Tibial nerve (tissue), 4 donors: Measurements from ENCODE around the gene ZNF609. TPM values are rescaled to one million over a fixed set of nuclear protein-coding genes. Genes with fewer than 3 reads are reported as not detected.

Experiments
- DNase-seq, 2 donors: peaks; one replicate each; pipeline ENCODE4 v3.0.0-alpha.2; 2019; ENCODE audit warnings: low spot score in 2 of 2
- H3K27ac ChIP-seq, 4 donors: fragments of 200-600 bp; sonication (generic) in 3 of 4; one replicate each; pipeline ENCODE4 v1.5.1; 2017 to 2019; ENCODE audit warnings: mild to moderate bottlenecking in 1 of 4
- H3K27me3 ChIP-seq, 2 donors: fragments of 200-600 bp; sonication (generic) in 1 of 2; one replicate each; pipeline versions ENCODE4 v1.5.1 to v1.6.0; 2017 to 2019
- H3K36me3 ChIP-seq, 3 donors: fragments of 200-600 bp; sonication (generic); one replicate each; pipeline ENCODE4 v1.5.1; 2018 to 2019
- H3K4me1 ChIP-seq, 4 donors: fragments of 200-600 bp; sonication (generic) in 3 of 4; one replicate each; pipeline ENCODE4 v1.5.1; 2017 to 2019
- H3K4me3 ChIP-seq, 4 donors: fragments of 200-600 bp; sonication (generic) in 3 of 4; one replicate each; pipeline ENCODE4 v1.5.1; 2017 to 2019; ENCODE audit warnings: mild to moderate bottlenecking in 1 of 4, moderate library complexity in 1 of 4
- H3K9me3 ChIP-seq, 4 donors: fragments of 200-600 bp; sonication (generic) in 3 of 4; one replicate each; pipeline ENCODE4 v1.5.1; 2017 to 2019
- EP300 ChIP-seq, 2 donors: sonication (generic); formaldehyde crosslinking; IDR thresholded peaks; one replicate each; pipeline ENCODE4 v1.6.1; 2017; ENCODE audit warnings: antibody characterized with exemption in 2 of 2, mild to moderate bottlenecking in 1 of 2
- POLR2A ChIP-seq, 2 donors: fragments of 450-650 bp; IDR thresholded peaks; one replicate each; pipeline ENCODE4 v1.6.1; 2017; ENCODE audit warnings: antibody characterized with exemption in 2 of 2, mild to moderate bottlenecking in 2 of 2, moderate library complexity in 2 of 2
- WGBS, 2 donors: methylation state at CpG; one replicate each; pipeline ENCODE4 v1.1.5; 2018; 5-methylcytosine and 5-hydroxymethylcytosine counted together
- total RNA-seq, 4 donors: library from RNA; depleted of rRNA; stranded (reverse); fragments of >200 nt; gene quantifications; one replicate each; pipeline ENCODE4 v1.1.0, GENCODE V29; 2016
- TF ChIP-seq, protein P1 (sequence below), 5 experiments: fragments of 200-600 bp in 3 of 5; fragments of 450-650 bp in 2 of 5; sonication (generic) in 3 of 5; IDR thresholded peaks; one replicate each; pipeline ENCODE4 v1.5.1; 2016 to 2019; ENCODE audit warnings: antibody characterized with exemption in 5 of 5, mild to moderate bottlenecking in 3 of 5, moderate library complexity in 2 of 5

Gene ZNF609
- total RNA-seq, 4 donors from 2014 or later, result 22.9 to 38.7 (median 27.1) TPM

DNA sequence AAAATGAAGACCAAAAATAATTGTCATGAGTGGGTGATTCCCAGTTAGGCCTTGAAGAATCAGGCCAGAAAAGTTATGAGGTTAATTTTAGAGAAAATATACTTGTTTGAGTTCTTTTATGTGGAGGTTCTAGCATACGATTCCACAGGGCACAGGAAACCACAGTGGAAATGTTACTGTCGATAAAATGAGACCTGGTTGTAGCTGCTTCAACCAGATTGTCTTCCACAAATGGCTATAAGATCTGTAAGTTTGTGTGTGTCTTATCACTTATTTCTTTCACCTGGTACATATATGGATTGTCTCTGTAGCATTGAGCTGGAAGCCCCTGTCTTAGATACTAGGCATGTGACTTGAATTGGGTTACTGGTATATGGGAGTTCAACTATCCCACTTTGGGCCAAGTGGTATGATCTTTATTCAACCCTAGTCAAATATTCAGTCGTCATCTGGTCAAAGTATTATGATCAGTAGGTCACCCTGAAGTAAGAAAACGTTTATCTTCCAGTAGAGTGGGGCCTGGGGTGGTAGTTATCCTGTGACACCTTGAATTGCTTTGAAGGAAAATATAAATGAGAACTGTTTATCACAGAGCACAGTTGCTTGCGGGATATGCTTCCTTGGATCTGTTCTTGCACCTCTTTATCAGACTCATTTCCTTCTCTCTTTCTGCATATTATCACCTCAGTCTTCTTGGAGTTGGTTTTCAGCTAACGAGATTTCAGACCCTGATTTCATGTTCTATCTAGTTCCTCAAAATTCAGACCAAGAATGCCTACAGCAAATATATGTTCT is 21.5 kb upstream of the ZNF609 start:
- peaks cover 0 to 10% (median 0%) of the 10 kb centered on the region in 4 donors for H3K4me1 ChIP-seq
- 77 to 81% methylated on average over 6 of the region's 6 CpGs for WGBS, 2 donors
- H3K4me3 ChIP-seq, result no peak overlapping the region
- DNase-seq, result no peak
- H3K27ac ChIP-seq, result no peak overlapping the region
- H3K27me3 ChIP-seq, result no peaks in the 10 kb centered on the region
- H3K9me3 ChIP-seq, result no peaks in the 10 kb centered on the region
- peaks cover 0 to 17% (median 0%) of the 10 kb centered on the region in 3 donors for H3K36me3 ChIP-seq
- TF ChIP-seq, protein P1, sequence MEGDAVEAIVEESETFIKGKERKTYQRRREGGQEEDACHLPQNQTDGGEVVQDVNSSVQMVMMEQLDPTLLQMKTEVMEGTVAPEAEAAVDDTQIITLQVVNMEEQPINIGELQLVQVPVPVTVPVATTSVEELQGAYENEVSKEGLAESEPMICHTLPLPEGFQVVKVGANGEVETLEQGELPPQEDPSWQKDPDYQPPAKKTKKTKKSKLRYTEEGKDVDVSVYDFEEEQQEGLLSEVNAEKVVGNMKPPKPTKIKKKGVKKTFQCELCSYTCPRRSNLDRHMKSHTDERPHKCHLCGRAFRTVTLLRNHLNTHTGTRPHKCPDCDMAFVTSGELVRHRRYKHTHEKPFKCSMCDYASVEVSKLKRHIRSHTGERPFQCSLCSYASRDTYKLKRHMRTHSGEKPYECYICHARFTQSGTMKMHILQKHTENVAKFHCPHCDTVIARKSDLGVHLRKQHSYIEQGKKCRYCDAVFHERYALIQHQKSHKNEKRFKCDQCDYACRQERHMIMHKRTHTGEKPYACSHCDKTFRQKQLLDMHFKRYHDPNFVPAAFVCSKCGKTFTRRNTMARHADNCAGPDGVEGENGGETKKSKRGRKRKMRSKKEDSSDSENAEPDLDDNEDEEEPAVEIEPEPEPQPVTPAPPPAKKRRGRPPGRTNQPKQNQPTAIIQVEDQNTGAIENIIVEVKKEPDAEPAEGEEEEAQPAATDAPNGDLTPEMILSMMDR (IDR thresholded peaks at IDR 0.05), result no peak
- TF ChIP-seq POLR2A (IDR thresholded peaks at IDR 0.05) (no peak), EP300 (IDR thresholded peaks at IDR 0.05) (no peak)

GRCh38 chr15:64441852-64442251 is 18.5 kb upstream of the ZNF609 start:
- H3K36me3 ChIP-seq, result peaks cover 0 to 20% (median 0%) of the 10 kb centered on the region in 3 donors
- TF ChIP-seq POLR2A (IDR thresholded peaks at IDR 0.05) (no peak), EP300 (IDR thresholded peaks at IDR 0.05) (no peak)
- TF ChIP-seq, protein P1 (IDR thresholded peaks at IDR 0.05), result no peak
- WGBS, 2 donors, result 92 to 94% methylated on average over 3 of the region's 3 CpGs

GRCh38 chr15:64443016-64443415 is 17.4 kb upstream of the ZNF609 start:
- Histone ChIP-seq H3K9me3 (no peaks in the 10 kb centered on the region), H3K27ac (peak overlapping the region in 2 of 4 donors; percentile 26 to 38), H3K4me1 (peaks cover 0 to 11% (median 2%) of the 10 kb centered on the region in 4 donors), H3K27me3 (no peaks in the 10 kb centered on the region), H3K4me3 (no peak overlapping the region), H3K36me3 (peaks cover 0 to 25% (median 0%) of the 10 kb centered on the region in 3 donors)
- no peak for DNase-seq
- no peak for TF ChIP-seq EP300 (IDR thresholded peaks at IDR 0.05)
- TF ChIP-seq POLR2A (IDR thresholded peaks at IDR 0.05), result no peak
- TF ChIP-seq, protein P1 (IDR thresholded peaks at IDR 0.05), result no peak
- WGBS, 2 donors, result 55 to 59% methylated on average over 2 of the region's 2 CpGs

More at GRCh38 chr15:64441852-64442251, 18.5 kb upstream of the ZNF609 start:
- peaks cover 0 to 11% (median 2%) of the 10 kb centered on the region in 4 donors for H3K4me1 ChIP-seq
- no peak overlapping the region for H3K4me3 ChIP-seq
- no peaks in the 10 kb centered on the region for H3K27me3 ChIP-seq
- H3K9me3 ChIP-seq, result no peaks in the 10 kb centered on the region
- no peak overlapping the region for H3K27ac ChIP-seq
- DNase-seq, result no peak

DNA sequence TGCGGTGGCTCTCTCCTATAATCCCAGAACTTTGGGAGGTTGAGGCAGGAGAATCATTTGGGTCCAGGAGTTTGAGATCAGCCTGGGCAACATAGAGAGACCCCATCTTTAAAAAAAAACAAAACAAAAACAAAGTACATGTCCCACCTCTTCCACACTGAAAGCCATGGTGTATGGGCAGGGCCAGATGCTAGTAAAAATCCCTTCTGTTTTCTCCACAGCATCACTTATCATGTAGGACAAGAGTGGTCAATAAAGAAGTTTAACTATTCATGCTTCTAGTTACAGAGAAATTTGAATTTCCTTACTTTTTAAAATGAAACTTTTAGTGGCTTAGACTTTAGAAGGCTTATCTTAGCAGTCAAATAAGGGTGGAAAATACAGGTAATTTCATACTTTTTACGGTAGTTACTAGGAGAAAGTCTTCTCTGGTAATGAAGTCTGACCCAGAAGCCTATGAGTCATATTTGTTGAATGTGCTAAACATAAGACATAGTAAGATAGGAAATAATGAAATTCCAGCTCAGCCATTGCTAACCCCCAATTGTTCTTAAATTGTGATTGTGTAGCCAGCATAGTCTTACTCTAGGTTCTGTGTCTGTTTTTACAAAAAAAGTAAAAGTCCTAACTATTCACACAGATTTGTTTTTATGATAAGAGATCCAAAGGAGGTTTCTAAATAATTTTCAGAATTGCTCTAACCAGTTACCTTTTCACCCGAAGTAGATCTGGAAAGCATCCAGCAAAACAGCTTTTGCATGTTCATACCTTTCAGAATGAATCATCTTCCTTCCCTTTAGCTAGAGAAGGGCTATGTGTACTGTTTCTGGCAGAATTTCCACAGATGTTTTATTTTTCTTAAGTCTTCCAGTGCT is 16.4 kb upstream of the ZNF609 start:
- Histone ChIP-seq H3K4me1 (peaks cover 0 to 11% (median 2%) of the 10 kb centered on the region in 4 donors), H3K9me3 (no peaks in the 10 kb centered on the region), H3K27me3 (no peaks in the 10 kb centered on the region), H3K36me3 (peaks cover 0 to 34% (median 0%) of the 10 kb centered on the region in 3 donors), H3K27ac (peak overlapping the region in 2 of 4 donors; percentile 26 to 38), H3K4me3 (no peak overlapping the region)
- DNase-seq, result no peak
- TF ChIP-seq, protein P1 (IDR thresholded peaks at IDR 0.05), result no peak
- no peak for TF ChIP-seq EP300 (IDR thresholded peaks at IDR 0.05)
- TF ChIP-seq POLR2A (IDR thresholded peaks at IDR 0.05), result no peak
- WGBS, 2 donors, result 62 to 66% methylated on average over 3 of the region's 3 CpGs
